HG03442 (cell line): ENCODE data around the gene TRAPPC2B.

Source experiments
- ATAC-seq: cut with Tn5 transposase; IDR thresholded peaks from one replicate; pipeline ENCODE4 v1.9.1; 2021; ENCODE audit warnings: mild to moderate bottlenecking, moderate library complexity; ENCODE audit not compliant: unreplicated experiment

Gene TRAPPC2B

GRCh38 chr19:57362997-57363687, at the start of gene TRAPPC2B, which contains the start of gene ZNF547:
Gene TRAPPC2B, plus strand, starts transcription at chr19:57363551. Its CDS starts 1,283 bp downstream, at chr19:57364834.
Gene ZNF547, plus strand, starts transcription at chr19:57363551. Its CDS starts 5,005 bp downstream, at chr19:57368556.
- peak; percentile 94 for ATAC-seq

DNA sequence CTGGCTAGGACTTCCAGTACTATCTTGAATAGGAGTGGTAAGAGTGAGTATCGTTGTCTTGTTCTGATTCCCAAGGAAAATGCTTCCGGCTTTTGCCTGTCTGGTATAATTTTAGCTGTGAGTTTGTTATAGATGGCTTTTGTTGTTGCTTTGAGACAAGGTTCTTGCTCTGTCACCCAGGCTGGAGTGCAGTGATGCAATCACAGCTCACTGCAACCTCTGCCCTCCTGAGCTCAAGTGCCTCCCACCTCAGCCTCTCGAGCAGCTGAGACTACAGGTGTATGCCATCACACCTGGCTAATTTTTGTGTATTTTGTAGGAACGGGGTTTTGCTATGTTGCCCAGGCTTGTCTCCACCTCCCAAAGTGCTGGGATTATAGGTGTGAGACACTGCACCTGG, 49.2 kb upstream of the TRAPPC2B start:
- ATAC-seq, result no peak

GRCh38 chr19:57317503-57317902, 45.8 kb upstream of the TRAPPC2B start:
- ATAC-seq, result no peak

- no peak for ATAC-seq
Measured at GRCh38 chr19:57319869-57320179, 43.5 kb upstream of the TRAPPC2B start.

DNA sequence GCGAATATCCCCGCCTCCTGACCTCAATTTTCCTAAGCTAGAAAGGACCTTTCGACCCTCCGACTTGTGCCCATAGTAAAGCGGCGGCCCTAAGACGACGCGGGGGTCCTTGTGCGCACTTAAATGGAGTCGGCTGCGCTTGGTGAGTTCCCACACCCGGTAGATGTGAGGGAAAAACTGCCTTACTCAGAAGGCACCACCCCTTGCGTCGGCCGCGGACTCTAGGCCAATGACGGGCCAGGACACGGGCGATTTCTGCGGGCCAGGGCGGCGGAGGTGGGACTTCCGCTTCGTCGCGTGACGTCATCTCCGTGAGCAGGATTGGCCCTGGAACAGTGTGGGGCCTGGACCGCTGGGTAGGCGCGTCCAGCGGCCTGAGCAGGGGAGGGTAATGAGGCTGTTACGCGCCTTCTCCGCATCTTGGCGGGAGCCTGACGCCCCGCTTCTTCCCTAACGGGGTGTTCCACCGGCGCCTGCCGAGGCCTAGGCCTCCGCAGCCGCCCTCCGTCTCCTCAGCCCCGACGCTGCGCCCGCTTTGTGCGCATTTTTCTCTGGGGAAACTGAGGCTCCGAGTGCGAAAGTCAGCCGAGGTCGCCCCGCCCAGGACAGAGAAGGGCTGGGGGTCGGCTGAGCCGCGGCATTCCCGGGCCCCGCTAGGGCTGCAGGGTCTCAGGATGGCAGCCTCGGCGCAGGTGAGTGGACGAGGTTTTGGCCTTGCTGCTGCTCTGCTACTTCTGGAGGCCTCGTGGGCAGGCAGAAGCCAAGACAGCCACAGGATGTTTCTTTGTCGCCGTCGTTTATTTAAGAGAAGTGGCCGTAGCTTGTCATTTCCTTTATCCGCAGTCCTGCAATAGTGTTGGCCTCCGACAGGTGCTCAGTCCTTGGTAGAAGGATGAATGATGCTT, 42.9 kb upstream of the TRAPPC2B start, which contains the start of gene ZNF543:
ZNF543 (plus strand) TSS at position 293 of the 905 bp plus-strand sequence; CDS start at position 675, 382 bp downstream.
- ATAC-seq, result peak; percentile 98

GRCh38 chr19:57321116-57321515, 42.2 kb upstream of the TRAPPC2B start:
- ATAC-seq, result no peak

GRCh38 chr19:57321751-57322150, 41.6 kb upstream of the TRAPPC2B start:
- ATAC-seq, result no peak

DNA sequence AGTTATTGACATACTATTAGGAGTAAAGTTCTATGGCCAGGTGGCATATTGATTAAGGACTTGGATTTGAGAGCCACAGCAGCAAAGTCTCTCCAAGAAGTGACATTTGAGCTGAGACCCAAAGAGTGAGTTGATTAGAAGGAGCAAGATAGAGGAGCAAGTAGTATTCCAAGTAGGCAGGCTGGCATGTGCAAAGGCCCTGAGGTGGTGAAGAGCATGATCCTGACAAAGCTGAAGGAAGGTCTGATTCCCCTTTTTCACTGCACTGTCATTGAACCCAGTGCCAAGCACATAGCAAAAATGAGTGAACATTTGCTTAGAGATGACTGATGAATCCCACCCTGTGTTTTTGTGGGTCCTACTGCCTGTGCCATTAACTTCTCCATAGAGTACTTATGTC, 38.4 kb upstream of the TRAPPC2B start:
- ATAC-seq, result no peak

- ATAC-seq, result no peak
Measured at GRCh38 chr19:57327993-57328392, 35.4 kb upstream of the TRAPPC2B start.

GRCh38 chr19:57334191-57334590, 29.2 kb upstream of the TRAPPC2B start:
- no peak for ATAC-seq

DNA sequence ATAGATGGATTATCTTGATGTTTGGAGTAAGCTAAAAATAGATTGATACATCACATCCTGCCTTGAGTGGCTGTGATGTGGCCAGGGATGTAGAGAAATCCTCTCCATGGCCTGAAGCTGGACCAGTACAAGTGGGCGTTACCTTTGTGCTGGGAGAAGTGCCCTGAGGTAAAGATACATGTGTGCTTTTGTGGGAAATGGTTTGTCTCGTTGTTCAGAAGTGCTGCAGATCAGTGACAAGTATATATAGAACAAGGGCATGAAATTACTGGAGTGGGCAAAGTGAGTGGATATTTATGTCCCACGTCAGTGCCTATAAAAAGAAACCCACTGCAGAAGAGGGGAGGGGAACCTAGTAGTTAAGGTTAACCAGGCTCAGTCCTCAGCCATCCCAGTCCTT, 24.5 kb upstream of the TRAPPC2B start:
- ATAC-seq, result no peak

DNA sequence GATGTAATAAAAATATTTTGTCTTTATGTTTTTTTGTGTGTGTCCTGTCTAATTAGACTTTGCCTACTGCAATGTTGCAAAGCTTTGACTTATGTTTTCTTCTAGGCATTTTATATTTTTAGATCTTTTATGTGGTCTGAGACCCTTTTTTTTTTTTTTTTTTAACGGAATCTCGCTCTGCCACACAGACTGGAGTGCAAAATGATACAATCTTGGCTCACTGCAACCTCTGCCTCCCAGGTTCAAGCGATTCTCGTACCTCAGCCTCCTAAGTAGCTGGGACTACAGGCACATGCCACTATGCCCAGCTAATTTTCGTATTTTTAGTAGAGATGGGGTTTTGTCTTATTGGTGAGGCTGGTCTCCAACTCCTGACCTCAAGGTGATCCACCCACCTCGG, 20.8 kb upstream of the TRAPPC2B start:
- ATAC-seq, result no peak

DNA sequence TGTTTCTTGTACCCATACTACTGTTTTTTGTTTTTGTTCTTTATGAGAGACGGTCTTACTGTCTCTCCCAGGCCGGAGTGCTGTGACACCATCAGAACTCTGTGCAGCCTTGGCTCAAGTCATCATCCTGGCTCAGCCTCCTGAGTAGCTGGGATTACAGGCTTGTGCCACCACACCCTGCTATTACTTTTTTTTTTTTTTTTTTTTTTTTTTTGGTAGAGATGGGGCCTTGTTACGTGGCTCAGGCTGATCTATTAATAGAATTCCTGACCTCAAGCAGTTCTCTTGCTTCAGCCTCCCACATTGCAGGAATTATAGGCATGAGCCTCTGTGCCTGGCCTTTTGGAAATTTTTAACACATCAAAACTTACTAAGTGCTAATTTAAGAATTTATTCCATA, 15.2 kb upstream of the TRAPPC2B start:
- ATAC-seq, result no peak

DNA sequence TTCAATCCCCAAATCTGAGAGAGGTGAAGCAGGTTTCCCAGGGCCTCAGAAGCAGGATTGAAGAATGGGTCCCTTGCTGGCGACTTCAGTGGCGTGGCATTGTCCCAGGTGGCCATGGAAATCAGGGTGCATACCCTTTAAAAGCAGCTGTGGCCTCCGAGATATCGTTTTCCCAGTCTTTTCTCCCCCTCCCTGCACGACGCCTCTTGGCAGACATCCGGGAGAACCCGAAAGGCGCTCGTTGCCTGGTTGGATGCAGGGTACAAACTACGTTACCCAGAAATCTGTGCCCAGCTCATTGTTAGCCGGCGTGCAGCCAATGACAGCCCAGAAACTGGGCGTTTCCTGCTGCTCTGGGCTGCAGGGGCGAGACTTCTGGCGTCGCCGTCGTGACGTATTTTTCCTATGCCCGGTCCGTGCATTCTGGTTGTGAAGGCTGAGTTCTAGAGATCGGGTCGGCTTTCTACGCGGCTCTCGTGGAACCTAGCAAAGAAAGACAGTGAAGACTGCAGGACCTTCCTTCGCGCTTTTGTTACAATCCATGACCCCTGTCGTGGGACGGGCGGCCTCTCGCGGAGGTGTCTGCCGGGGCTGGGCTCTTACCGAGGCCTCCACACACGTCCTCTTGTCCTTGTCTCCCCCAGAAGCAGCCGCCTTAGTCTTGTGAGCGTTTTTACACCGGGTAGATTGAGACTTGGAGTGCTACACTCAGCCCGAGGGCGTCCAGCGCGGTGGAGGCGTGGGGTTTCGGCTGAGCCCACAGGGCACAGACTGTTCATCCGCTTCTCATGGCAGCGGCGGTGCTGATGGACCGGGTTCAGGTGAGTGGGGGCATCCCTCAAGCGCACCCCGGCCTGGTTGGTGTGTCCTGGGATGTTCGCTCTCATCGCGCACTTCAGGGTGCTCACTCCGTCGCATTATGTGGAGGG, 12.2 kb upstream of the TRAPPC2B start, which contains the start of gene ZNF304:
ZNF304 (plus strand) TSS at position 395 of the 929 bp plus-strand sequence; CDS start at position 789, 394 bp downstream.
- peak; percentile 98 for ATAC-seq

DNA sequence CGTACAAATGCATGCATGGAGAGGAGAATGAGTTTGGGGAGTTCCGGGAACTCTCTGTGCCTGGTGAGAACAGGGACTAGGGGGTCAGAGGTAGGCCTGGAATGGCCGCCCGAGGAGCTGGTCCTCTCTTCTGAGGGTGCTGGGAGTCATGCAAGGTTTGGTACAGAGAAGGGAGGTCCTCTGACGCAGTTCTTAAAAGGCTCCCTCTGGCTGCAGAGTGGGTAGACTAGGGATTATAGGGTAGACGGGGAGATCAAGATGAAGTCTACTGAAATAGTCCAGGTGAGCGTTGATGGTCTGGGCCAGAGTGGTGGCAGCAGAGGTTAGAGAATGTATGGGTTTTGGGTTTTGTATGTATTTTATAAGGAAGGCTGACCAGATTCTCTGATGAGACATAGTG, 11.5 kb upstream of the TRAPPC2B start:
- no peak for ATAC-seq

DNA sequence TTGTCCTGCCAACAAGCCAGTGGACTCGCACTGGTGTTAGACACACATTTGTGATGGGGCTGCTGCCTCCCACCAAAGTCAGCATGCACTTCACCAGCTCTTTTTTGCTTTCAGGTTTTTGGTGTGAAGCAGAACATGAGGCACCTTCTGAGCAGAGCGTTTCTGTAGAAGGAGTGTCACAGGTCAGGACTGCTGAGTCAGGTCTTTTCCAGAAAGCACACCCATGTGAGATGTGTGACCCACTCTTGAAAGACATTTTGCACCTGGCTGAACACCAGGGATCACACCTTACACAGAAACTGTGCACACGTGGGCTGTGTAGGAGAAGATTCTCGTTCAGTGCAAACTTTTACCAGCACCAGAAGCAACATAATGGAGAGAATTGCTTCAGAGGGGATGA, 7.4 kb upstream of the TRAPPC2B start:
- ATAC-seq, result no peak

- no peak for ATAC-seq
Measured at GRCh38 chr19:57357406-57357805, 5.9 kb upstream of the TRAPPC2B start.

DNA sequence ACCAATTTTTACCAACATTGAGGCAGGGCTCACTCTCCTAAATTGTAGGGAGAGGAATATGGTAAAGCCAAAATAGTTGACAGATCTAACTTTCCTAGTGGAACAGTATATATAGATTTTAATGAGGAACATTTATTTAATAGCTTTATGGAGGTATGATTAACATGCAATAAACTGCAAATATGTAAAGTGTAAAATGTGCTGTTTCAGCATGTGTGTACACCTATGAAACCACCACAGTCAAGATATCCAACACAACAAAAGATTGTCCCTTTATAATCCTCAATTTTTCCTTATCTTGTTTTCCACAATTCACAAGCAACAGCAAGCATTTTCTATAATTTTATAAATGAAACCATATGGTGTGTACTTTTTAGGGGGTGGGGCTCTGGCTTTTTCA, 4.1 kb upstream of the TRAPPC2B start:
- no peak for ATAC-seq

DNA sequence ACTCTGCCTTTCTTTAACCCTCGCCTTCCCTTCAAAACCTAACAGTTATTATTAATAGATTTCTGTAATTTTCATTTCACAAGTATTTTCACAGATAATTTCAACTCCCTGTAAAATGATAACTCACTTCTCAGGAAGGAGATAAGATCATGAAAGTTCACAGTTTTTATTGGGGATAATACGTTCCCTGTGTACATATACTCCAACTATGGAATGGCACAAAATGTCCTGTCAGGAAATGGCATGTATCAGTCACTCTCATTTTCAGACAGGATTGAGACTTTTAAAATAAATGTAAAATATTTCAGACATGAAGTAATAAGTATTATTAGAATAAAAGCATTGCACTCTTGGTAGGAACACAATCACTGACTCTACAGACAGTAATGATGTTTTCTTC, 932 bp upstream of the TRAPPC2B start:
- ATAC-seq, result no peak

DNA sequence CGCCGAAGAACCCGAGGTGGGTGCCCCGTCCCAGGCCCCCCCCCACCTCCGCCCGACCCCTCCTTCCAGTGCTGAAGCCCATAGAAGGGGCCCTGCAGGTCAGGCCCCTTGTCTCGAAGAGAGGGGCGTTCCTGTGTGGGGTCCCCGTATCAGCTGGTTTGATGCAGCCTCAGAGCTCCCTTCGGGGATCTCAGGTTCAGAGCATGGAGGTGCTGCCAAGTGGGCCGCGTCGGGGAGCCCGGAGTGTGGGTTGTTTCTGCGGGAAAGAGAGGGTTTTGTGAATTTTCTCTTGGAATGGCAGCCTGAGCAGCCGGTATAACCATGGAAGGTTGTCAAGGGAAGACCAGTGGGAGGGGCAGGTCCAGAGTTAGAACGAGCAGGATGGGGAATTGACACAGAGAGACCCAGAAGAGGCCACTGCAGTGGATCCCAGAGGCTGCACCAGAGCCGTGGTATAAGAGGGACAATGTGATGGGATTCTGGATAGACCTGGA, 384 bp downstream of the TRAPPC2B start:
- ATAC-seq, result peak; percentile 8

GRCh38 chr19:57366776-57367175, 3.4 kb downstream of the TRAPPC2B start:
- ATAC-seq, result no peak
